GM03348 (cell line): ENCODE measurements around the gene TAL1.

Source experiments
- DNase-seq: peaks from one replicate; pipeline ENCODE4 v3.0.0; 2012; ENCODE audit warnings: low spot score

The TAL1 gene

DNA sequence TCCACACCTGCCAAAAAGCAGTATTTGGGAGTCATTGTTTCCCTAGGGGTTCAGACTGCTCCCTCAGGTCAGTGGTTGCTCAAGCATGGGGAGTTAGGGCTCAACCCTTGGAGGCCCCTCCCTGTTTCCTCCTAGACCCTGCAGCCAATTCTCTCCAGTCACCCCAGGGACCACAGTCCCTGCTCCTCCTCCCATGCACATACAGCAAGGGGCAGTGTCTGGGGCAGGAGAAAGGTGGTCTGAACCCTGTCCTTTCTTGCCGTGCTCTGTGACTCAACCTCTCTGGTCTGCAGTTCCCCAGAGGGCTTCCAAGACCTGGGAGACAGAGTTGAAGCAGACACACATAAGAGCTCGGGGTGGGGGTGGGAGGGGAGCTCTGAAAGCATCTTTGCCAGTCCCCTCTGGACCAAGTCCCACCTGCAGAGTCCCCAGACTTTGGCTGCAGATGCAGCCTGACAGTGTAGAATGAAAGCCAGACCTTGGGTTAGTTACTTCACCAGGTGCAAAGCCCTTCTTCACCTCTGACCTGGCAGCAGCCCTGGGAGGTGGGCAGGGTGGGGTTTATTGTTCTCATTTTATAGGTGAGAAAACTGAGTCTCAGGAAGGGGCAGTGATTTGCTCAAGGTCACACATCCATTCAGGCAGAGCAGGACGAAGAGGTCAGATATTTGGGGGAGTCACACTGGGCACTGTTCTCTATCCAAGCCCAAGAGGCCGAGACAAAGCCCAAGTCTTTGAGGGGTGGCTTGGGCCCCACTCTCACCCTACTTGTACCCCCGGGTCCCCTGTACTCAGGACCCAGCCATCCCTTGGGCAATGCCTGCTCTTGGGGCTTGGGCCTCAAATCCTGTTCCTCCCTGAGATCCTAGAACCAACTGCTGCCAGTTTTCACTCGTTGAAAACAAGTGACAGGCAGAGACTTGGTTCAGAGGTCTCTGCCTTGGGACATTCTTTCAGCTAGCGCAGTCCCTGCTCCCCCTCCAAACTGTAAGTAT lies 42.9 kb downstream of the TAL1 start:
- no peak for DNase-seq

DNA sequence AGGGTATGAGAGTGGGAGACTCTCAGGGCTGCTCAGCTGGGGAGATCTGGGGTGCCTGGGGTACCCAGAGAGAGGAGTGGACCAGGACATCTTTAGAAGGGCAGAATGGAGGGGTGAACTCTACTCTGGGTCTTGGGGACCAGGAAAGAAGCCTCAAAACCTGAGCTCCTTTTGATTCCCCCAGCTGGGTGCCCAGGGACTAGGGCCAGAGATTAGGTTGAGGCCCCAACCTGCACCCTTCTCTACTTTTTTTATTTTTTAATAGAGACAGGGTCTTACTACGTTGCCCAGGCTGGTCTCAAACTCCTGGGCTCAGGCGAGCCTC lies 44.1 kb downstream of the TAL1 start:
- no peak for DNase-seq

DNA sequence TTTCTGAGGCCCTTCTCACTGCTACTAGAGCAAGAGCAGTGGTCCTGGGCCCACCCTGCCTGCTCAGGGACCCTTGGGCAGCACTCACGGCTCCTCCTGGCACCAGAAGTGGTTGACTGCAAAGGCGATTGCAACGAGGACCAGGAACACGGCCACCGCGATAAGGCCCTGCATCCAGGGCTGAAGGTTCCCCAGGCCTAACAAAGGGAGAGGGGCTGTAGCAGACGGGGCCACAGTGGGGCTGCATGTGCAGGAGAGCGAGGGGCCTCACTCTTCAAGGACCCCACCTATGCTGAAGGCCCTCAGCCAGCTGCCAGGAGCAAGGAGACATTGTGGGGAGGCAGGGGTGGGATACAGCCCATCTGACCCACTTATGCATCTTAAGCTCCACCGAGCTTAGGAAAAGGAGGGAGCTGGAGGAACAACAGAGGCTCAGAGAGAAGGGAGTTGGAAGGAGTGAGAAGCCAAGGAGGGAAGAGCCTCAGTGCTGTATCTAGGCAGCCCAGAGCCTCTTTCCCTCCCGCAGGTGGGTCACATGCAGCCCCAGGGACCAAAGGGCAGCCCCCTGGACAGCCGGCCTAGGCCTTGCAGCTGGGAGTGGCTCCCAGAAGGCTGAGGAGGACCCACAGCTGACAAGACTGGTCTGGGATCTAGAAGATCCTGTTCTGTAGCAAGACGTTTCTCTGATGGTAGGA lies 44.6 kb downstream of the TAL1 start:
- no peak for DNase-seq

GRCh38 chr1:47186267-47187185 lies 45.5 kb downstream of the TAL1 start:
- no peak for DNase-seq

DNA sequence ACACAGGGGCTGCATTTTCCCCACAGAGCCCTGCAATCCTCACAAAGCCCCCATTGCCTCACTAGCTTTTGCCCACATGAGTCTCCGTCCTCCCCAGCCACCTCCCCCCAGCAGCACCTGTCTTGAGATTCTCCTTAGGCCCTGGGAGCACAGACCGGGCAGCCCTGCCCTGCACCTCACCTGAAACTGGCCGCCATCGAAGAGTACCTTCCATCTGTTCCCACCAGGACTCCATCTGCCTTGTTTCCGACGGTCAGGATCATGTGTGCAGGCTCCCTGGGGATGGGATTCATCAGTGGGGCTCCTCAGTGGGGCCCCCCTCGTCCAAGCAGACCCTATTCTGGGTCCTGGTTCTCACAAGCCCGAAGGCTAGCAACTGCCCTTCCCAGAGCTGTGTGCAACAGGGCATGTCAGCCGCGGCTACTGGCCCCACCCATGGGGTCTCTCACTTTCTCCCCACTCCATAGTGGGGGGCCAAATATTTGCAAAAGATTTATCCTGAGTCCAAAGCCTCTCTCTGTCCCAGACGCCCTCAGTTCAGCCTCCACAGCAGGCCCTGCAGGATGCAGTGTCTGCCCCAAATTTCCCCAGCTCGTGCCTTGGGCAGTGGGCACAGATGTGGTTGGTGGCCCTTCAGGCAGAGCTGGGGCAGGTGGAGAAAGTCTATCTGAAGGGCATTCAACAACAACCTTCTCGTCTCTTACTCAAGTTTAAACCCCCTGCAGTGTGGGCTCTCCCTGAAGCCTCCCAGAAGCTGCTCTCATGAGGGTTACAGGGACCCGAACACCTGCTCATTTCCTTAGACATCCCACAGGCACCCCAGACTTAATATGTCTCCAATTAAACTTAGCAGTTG lies 47.0 kb downstream of the TAL1 start:
- DNase-seq: no peak

- no peak for DNase-seq
Measured at GRCh38 chr1:47184090-47184821, 47.8 kb downstream of the TAL1 start.

- DNase-seq: no peak
Measured at GRCh38 chr1:47183308-47184089, 48.5 kb downstream of the TAL1 start.

DNA sequence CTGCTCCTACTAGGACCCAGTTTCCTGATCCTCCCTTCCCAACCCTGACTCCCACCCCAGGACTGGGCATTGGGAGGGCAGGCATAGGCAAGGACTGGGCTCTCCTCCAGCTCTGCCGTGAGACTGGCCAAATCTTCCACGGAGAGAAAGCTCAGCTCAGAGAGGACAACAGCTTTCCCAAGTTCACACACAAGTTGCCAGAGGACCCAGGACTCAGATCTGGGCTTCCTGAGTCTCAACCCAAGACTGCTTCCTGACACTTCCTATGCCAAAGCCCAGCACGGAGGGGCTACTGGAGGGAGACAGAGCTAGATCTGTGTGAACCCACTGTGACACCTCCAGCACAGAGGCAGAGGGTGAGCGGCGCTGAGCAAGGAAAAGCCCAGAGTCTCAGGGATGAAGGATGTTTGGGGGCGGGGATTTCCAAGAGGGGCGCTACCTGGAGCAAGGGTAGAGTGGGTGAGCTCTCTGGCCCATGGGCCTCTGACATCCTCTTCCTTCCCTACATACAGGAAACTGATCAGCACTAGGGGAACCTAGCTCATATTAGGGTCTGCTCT lies 49.3 kb downstream of the TAL1 start:
- no peak for DNase-seq

- no peak for DNase-seq
Measured at GRCh38 chr1:47181955-47182675, 49.9 kb downstream of the TAL1 start.

- no peak for DNase-seq
Measured at GRCh38 chr1:47181095-47181954, 50.7 kb downstream of the TAL1 start.

DNA sequence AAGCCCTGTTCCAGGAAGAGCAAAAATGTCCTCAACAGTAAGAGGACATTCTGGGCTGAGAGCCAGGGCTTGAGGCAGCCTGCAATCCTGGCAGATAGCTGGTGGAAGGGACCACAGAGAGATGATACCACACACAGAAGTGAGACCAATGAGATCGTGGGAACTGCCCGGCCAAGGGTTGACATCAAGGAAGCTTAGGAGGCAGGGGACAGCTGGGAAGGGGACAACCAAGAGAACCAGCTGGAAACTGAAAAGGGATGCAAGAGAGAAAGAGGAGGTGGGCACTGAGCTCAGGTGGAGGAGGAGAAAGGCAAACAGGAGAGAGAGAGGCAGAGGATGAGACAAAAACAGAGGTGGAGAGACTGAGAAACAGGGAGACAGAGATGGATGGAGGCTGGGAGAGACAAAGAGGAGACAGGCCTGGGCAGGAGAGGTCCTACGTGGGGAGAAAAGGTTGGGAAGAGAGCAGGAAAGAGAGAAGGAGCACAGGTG lies 51.4 kb downstream of the TAL1 start:
- no peak for DNase-seq

DNA sequence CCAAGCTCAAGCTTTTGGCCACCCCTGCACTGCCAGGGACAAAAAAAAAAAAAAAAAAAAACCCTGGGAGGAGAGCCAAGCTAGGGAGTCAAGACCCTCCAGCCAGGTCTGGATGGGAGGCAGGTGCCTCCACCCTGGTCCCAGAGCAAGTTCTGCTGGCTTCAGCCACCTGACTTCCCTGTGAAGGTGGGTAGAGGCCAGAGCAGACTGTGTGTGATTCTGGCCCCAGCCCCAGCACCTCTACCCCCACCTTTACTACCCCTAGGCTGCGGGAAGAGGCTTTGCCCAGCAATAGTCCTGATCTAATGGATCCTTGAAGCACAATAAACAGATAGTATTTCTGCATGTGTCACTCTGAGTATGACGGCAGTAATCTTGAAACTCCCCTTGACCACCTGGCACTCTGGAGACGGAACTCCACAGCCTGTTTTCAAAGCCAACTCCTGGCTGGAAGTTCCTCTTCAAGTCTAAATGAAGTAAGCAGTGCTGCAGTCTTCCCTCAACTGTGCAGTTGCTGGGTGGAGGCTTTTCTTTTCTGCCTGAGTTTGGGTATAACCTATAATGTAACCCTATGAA lies 51.9 kb downstream of the TAL1 start:
- no peak for DNase-seq

DNA sequence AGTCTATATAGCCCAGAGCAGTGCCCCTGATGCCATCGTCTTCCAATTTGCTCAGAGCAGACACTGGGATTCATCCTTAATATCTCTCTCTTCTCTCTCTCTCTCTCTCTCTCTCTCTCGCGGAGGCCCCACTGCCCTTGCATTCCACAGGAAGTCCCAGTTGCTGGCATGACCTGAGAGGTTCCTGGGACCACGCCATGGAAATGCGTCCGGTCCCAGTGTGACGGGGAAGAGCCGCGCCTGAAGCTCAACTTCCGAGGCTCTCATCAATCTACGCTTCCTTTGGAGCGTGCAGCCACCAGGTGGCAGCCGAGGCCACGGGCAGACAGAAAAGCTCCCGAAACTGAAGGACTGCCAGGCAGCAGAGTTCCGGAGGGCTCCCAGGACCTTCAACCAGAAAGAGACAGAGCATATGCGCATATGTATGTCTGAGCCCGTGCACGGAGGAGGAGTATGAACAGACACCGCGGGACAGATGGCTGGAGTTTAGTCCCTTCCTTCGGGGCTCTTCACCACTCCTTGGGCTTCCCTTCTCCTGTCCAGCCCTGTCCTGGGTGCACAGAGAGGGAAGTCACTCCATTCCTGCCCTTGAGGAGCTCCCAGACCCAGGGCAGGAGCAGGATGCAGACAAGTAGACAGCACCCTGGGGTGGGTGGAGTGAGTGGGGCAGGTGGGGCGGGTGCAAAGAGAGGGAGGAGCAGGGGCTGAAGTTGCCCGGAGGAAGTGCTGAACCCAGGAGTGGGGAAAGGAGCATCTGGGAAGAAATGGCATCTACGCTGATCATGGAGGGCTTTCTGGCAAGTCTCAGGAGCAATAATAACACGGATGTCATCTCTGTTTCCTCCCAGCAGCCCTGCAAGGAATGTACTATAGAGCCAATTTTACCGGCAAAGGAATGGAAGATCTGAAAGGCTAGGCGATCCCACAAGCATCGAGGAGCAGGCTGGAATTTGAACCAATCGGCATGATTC lies 52.7 kb downstream of the TAL1 start:
- DNase-seq: peak; percentile 96

DNA sequence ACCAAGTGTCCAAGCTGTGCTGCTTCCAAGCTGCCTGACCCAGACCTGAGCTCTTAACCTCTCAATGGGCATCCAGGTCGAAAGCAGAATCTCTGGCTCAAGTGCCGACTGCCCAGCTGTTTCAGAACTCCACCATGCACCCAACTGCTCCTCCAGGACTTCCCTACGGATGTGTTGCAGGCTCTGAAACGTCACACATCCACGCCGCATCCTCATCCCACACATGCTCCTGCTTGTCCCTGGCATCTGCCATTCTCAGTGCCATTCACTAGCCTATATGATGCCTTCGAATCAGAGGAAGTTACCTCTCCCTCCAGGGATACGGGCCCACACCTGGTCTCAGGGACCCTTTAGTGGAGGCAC lies 53.4 kb downstream of the TAL1 start:
- no peak for DNase-seq

DNA sequence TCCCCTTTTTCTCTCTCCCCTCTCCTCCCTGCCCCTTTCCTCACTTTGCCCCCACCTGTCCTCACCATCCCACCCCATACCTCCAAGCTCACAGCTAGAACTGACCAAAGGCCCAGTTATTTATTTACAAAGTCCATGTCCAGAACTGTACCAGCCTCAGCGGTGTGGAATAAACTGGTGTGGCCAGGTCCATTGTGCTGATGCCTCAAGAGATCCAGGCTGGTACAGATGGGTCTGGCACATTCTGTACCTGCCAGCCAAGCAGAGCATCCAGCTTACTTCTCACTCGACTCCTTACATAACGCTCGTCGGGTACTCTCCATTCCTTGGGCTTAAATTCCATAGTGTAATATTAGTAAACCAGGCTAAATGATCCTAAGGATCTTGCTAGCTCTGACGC lies 54.0 kb downstream of the TAL1 start:
- DNase-seq: no peak

DNA sequence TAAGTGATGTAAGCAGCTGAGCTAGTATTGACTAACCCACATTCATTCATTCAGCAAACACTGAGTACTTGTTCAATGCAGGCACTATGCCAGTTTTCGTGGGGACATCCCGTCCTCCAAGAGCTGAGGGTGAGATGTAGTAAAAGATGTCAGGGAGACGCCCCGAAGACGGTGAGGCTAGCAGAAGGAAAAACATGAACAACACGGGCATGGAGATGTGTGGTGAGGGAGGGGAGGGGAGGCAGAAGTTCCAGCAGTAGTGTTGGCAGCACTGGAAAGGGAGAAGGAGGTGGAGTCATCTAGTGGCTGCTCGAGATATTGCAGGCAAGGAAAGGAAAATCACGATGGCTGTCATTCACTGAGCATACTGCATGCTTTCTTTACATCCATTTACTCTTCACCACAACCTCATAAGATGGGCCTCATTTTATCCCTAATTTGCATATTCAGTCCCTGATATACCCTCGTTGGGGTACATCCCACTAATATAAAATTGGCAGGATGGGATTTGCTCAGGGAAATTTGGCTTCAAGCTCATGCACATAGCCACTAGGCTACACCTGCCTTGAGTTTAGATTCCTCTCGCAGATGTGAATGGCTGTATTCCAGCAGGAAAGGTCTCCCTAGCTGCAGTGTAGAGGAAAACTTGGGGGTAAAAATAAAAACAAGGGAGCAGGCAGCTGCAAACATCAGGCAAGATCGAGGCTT lies 56.6 kb downstream of the TAL1 start:
- DNase-seq: peak; percentile 88
